8988T (cell line): ENCODE results near the gene SUPT5H.
A peak's percentile ranks its signal among the peaks of the same experiment; 100 is the strongest.
"Not testable (repeated sequence)": the region's sequence is repeated elsewhere in the genome, so short reads cannot be mapped to it uniquely, and the experiment has no call there.

ENCODE experiments used
- DNase-seq: peaks from one replicate; pipeline ENCODE4 v3.0.0; 2011

Gene SUPT5H

DNA sequence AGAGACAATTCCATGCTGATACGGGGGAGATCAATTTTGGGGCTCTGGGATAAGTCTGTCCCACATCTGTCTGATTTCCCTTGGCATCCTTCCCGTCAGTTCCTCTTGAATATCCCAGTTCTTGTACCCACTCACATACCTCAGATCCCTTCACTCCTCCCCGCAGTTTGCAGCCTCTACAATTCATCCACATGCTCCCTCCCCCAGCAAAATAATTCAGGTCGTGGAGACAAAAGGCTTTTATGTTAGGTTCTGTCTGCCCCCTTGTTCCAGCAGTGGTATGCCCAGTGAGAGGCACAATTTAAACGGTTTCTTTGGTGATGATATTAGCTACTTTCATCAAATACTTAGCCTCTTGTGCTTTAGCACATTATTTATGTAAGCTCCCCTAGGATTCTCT is 19.2 kb upstream of the SUPT5H start:
- DNase-seq: no peak

GRCh38 chr19:39427707-39428106 is 17.7 kb upstream of the SUPT5H start:
- DNase-seq: no peak

- peak; percentile 58 for DNase-seq
Observed at GRCh38 chr19:39428283-39429112, 16.9 kb upstream of the SUPT5H start.

GRCh38 chr19:39430675-39431593 is 14.4 kb upstream of the SUPT5H start:
- no peak for DNase-seq

DNA sequence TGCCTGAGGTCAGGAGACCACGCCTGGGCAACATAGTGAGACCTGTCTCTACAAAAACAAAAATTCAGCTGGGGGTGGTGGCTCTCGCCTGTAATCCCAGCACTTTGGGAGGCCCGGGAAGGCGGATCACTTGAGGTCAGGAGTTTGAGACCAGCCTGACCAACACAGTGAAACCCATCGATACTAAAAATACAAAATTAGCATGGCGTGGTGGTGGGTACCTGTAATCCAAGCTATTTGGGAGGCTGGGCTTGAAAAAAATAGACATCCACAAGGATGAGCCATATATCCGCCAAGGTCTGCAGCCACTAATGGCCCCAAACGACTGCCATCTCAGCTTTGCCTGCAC is 12.7 kb upstream of the SUPT5H start:
- DNase-seq: no peak

DNA sequence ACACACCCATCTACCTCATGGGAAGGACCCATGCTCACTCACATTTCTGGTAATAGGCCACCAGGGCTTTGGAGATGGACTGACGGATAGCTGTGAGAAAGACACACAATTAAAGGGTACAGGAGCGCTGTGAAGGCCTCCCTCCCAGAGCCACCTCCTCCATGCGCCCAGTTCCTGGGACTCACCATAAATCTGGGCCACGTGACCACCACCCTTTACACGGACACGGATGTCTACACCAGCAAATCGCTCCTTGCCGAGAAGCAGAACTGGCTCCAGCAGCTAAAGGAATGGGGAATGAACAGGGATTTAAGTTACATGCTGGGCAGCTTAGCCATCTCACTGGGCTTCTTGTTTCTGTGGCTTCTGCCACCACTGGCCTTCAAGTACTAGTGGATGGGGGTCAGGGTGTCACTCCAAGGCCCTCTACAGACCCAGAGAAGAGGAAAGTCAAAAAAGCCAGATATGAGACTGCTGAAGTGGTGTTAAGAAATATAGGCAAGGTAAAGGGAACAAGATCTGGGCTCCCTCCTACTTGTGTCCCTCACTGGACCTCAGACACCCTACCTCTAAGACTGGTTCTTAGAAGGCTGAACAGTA is 11.8 kb upstream of the SUPT5H start:
- DNase-seq: no peak

DNA sequence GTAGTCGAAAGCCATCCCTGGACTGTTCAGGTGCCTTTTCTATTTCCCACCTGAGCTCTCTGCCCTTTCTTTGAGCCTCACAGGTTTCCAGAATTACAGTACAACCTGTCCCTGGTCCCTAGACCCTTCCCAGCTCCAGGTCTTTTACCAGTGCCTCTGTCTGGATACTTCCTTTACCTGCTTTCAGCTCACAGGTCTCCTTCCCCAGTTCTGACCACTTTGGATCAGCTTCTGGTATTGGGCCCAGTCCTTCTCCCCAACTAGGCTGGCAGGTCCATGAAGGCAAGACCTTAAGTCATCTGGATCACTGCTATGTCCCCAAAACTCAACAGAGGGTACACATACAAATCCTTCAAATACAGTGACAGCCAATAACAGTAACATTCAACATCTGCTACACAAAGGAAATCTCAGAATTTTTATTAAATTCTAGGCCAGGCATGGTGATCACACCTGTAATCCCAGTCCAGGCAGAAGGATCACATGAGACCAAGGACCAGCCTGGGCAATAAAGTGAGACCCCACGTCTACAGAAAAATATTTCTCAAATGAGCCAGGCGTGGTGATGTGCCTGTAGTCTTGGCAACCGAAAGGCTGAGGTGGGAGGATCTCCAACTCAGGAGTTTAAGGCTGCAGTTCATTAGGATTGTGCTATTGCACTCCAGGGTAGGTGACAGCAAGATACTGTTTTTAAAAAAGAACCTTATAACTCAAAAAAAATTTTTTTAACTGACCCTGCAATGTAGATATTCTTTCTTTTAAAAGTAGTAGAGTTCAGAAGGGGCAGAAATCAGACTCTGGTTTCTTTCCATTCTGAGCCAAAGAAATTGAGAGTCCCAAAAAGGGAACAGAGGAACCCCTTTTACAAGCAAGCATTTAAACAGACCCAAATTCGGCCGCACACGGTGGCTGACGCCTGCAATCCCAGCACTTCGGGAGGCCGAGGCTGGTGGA is 11.0 kb upstream of the SUPT5H start:
- no peak for DNase-seq

DNA sequence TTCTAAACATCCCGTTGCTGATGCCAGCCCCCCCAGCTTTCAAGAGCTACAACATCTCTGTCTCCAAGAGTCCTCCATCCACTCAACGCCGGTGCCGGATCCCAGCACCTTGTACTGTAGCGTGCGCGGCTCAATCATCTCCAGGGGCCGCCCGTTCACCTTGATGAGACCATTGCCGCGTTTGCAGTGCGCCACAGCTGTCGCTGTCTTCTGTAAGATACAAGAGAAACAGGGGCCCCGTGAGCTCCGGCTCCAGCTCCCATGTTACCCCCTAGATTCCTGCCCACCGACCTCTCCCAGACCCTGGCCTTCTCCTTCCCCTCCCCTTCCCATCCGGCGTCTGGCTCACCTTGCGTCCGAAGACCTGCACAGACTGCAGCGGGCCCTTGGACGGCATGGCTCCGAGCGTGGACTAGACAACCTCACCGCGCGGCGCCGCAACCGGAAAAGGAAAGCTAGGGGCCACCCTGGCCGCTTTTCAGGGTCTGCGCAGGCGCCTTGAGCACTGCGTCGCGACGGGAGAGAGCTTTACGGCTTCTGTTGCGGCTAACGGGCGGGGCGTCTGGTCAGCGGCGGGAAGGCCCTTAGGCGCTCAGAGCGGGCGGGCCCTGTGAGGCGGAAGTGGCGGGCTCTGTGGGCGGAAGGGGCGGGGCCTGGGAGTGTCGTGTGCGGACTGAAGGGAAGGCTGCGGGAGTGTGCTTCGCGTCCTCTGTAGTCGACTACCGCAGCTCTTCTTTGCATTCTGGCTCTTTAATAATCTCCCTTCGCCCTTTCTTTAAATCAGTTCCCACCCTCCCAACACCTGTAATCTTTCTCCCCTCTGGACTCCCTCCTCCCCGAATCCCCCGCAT is 9.7 kb upstream of the SUPT5H start, which contains the start of gene RPS16:
TSS of gene RPS16 (minus strand) at position 451 of the 851 bp plus-strand sequence. CDS start at position 397, 54 bp downstream.
- peak; percentile 68 for DNase-seq

DNA sequence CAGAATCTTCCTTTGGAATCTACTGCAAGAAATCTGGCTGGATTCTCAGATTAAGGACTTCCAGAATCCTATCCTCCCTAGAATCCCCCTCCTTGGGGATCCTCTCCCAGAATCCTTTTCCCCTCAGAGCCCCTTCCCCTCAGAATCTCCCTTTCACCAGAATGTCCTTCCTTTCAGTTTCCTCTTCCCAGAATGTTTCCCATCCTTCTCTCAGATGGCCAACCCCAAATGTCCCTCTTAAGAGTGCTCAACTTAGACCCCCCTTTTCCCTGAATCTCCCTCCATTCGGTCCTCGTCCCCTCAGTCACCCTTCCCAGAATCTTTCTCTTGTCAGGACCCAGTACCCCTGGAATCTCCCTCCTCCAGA is 9.0 kb upstream of the SUPT5H start:
- no peak for DNase-seq

- no peak for DNase-seq
Observed at GRCh38 chr19:39438270-39438934, 7.0 kb upstream of the SUPT5H start.

DNA sequence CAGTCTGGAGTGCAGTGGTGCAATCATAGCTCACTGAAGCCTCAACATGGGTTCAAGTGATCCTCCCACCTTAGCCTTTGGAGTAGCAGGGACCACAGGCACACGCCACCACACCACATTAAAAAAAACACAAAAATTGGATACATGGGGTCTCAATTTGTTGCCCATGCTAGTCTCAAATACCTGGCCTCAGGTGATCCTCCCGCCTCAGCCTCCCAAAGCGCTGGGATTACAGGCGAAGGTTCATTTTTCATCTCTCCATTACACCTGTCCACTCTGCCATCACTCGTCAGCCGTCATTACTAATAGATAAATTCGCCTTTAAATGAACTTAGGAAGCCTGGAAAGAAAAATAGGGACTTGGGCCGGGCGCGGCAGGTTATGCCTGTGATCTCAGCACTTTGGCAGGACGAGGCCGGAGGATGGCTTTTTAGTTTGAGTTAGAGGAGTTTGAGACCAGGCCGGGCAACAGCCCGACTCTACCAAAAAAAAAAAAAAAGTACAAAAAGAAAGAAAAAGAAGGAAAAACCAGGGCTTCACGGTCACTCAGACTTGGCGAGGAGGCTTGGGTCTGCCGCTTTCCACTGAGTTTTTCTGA is 685 bp upstream of the SUPT5H start:
- no peak for DNase-seq

- DNase-seq: no peak
Observed at GRCh38 chr19:39446365-39447084, 1.1 kb downstream of the SUPT5H start.

GRCh38 chr19:39448271-39448670 is 2.9 kb downstream of the SUPT5H start:
- no peak for DNase-seq

DNA sequence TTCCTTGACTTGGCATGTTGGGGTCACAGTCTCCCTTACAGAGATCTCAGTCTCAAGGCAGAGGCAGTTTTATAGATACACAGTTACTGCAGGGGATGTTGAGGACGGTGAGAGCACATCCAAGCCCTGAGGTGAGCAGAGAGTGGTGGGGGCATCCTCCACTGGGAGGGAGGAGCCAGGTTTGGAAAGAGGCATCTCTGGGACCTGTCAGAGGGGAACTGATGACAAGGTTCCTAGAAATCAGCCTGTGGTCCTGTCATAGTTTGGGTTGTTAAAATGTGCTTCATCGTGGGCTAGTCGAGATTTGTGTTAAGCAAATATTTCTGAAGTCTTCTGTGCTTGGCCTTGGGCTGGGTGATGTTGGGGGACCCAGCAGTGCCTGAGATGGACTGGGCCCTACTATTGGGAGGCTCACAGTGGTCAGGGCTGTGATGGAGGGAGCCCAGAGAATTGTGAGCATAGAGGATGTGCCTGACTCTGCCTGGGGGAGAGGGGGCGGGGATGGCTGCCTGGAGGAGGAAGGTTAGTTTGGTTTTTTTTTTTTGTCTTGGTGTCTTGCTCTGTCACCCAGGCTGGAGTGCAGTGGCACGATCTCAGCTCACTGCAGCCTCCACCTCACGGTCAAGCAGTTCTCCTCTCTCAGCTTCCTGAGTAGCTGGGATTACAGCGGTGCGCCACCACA is 3.9 kb downstream of the SUPT5H start:
- DNase-seq: no peak

- not testable (repeated sequence) for DNase-seq
Observed at GRCh38 chr19:39451257-39451656, 5.9 kb downstream of the SUPT5H start.

GRCh38 chr19:39463403-39463802 is 18.0 kb downstream of the SUPT5H start:
- no peak for DNase-seq

- DNase-seq: no peak
Observed at GRCh38 chr19:39465956-39466747, 20.8 kb downstream of the SUPT5H start.

GRCh38 chr19:39467941-39468340 is 22.6 kb downstream of the SUPT5H start:
- no peak for DNase-seq
